SKM-1 (cell line): ENCODE measurements around the gene BARX2.

ENCODE experiments used
- DNase-seq: peaks from one replicate; lab custom pipeline; 2025; ENCODE audit not compliant: unreplicated experiment; lab: John Stamatoyannopoulos, UW

BARX2 gene

GRCh38 chr11:129373489-129373953 is 2.1 kb upstream of the BARX2 start:
- DNase-seq: no peak

- DNase-seq: no peak
Observed at GRCh38 chr11:129374081-129374992, 1.3 kb upstream of the BARX2 start.

DNA sequence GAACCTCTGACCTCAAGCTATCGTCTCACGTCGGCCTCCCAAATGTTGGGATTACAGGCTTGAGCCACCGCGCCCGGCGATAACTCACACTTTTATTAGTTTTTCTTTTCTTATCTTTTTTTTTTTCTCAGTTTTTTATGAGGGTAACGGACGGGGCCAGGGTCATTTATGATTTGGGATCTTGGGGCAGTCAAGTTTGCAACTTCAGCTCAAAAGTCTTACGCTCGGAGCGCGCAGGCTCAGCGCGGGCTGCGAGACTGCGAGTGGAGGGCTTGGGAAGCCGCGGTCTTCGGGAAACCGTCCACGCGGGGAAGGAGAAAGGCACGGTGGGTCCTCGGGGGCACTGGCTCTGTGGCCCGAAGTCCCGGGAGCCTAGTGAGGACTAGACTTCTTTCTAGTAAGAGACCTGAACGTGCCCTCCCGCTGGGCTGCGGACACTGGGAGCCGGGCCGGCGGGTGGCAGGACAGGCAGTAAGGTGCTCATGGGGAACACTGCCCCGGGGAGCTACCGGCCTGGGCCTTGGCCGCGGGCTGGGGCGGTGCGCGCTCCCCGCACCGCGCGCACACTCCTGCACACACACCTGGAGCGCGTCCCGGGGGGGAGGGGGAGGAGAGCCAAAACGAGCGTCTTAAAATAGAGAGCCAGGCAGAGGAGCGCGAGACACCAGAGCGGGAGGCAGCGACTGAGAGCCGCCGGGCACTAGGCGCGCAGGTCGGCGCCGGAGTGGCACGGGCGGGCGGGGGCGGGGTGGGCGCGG is 476 bp upstream of the BARX2 start:
- no peak for DNase-seq

GRCh38 chr11:129376658-129377341 is 1.2 kb downstream of the BARX2 start:
- no peak for DNase-seq

GRCh38 chr11:129377739-129378138 is 2.1 kb downstream of the BARX2 start:
- DNase-seq: no peak

GRCh38 chr11:129380413-129380812 is 4.8 kb downstream of the BARX2 start:
- no peak for DNase-seq

- no peak for DNase-seq
Observed at GRCh38 chr11:129382583-129382982, 6.9 kb downstream of the BARX2 start.

DNA sequence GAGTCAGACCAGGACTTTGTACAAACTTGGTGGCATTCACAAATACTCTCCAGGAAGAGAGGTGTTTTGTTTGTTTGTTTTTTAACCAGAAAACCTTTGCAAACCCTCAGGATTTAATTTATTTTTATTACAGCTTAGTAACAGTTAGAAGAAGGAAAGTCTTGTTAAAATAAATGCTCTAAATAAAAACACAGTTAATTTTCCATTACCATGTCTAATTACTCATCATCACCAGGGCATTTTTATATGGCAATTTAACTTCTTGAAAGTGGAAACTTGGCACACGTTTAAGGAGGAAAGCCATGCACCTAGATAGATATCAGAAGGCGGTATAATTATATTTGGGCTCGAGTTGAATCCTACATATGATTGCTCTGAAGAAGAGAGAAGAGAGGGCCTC is 7.4 kb downstream of the BARX2 start:
- no peak for DNase-seq

DNA sequence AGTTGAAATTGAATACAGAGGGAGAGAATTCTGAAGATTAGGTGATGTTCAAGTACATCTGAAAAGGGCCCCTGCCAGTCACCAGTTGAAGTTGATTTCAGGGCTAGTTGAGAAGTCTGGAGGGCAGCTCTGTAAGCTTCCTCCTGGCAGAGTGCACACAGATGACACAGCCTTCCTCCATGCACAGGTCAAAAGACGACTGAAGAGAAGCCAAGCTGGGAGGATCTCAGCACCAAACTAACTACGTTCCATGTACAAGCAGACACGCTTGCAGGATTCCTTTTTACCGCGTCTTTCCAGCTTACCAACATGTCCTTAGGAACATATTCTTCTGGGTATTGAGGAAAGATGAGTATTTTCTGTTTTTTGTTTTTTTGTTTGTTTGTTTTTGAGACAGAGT is 7.9 kb downstream of the BARX2 start:
- DNase-seq: no peak

- DNase-seq: no peak
Observed at GRCh38 chr11:129384415-129384814, 8.8 kb downstream of the BARX2 start.

GRCh38 chr11:129385801-129386200 is 10.2 kb downstream of the BARX2 start:
- no peak for DNase-seq

DNA sequence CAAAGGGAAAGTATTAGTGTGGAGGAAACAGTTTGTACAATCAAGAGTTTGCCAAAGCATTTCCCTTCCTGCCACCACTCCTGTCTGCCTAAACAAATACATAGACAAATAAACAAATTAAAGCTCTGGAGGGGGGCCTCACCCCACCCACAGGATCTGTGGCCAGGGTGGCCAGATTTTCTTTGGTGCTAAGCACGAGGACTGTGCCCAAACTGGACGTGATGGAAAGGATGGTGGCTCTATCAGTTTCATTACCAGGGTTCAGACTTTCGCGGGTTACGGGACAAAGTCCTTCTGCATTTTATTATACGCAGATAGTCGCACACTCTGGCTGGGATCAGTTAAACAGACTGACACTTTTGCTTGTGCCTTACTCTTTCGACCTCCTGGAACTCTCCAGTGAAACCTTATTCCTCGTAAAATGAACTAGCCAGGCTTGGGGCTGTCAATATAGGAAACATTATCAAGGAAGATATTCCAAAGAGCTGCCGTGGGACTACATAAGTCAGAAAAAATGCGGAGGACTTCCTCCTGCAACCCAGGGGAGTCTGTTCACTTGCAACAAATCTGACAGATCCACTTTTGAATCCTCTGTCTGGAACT is 11.2 kb downstream of the BARX2 start:
- DNase-seq: no peak

DNA sequence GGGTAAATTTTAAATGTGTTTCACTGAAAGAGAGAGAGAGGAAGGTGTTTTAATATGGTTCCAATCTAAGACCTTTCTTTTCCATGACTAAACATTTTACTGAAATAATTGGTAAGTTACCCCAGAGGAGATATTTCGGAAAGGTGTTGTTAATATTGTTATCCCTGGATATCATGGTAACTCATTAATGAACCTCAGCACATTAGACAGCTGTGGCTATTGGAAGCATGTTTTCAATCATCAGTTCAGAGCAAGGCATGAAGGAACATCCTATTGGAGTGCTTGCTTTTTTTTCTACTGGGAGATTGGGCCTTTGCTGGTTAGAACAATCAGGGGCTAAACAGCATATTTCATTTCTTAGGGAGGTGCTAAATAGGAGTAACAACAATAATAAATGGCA is 11.8 kb downstream of the BARX2 start:
- DNase-seq: no peak

DNA sequence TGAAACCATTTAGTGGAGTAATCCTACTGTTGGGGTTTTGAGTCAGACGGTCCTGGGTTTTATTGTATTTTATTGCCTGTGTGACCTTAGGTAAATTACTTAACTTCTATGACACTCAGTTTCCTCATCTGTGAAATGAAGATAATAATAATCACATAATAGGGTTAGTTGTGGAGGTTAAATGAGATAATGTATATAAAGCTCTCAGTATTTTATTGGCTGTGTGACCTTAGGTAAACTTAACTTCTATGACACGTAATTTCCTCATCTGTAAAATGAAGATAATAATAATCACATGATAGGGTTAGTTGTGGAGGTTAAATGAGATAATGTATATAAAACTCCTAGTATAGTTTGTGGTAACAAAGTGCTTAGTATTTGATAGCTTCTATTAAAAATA is 13.2 kb downstream of the BARX2 start:
- DNase-seq: no peak

DNA sequence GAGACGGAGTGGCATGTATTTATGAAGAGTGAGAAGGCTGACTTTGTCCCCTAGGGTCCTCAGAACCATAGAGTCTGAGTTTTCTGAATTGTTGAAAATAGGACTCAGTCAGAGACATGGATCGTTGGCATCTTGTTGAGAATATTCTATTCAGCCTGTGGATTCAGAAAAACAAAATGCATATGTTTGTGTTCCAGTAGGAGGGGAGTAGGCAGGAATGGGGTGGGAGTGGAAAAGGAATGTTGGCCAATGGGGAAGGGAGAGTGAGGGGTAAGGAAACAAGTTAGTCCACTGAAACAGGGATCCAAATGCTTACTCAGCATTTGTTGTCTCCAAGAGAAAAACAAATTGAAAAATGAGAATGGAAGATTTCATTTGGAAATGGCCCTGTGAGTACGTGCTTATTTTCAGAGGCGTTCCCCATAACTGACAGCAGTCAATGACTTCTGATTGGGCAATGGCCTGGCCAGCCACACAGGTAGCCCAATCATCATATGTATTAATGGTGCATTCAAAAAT is 14.7 kb downstream of the BARX2 start:
- no peak for DNase-seq

GRCh38 chr11:129391360-129391759 is 15.7 kb downstream of the BARX2 start:
- no peak for DNase-seq

GRCh38 chr11:129391821-129392220 is 16.2 kb downstream of the BARX2 start:
- no peak for DNase-seq

GRCh38 chr11:129392995-129393394 is 17.3 kb downstream of the BARX2 start:
- DNase-seq: no peak

- no peak for DNase-seq
Observed at GRCh38 chr11:129394709-129395108, 19.1 kb downstream of the BARX2 start.

GRCh38 chr11:129395432-129395831 is 19.8 kb downstream of the BARX2 start:
- DNase-seq: no peak

DNA sequence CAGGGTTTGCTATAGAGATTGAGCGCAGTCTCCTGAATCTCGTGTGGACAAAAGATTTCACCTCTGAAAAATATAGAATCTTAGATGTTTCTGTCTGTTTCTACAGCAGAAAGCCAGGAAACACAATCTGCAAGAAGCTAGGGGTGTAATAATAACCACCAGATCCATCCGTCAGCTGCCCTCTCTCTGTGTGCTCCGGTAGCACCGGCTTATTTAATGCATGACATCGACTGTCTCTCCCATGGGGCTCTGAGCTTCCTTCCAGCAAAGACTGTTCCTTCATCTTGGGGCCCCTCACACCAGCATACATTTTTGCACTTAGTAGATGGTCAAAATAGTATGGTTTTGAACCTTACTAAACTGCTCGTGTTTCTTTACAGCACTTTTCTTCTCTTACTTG is 20.2 kb downstream of the BARX2 start:
- no peak for DNase-seq
